ENCODE results near the gene SLC37A1. TPM values are rescaled to one million over a fixed set of nuclear protein-coding genes. Genes with fewer than 3 reads are reported as not detected.

The SLC37A1 gene
- polyA plus RNA-seq, 1 donor, result 2.7 TPM

DNA sequence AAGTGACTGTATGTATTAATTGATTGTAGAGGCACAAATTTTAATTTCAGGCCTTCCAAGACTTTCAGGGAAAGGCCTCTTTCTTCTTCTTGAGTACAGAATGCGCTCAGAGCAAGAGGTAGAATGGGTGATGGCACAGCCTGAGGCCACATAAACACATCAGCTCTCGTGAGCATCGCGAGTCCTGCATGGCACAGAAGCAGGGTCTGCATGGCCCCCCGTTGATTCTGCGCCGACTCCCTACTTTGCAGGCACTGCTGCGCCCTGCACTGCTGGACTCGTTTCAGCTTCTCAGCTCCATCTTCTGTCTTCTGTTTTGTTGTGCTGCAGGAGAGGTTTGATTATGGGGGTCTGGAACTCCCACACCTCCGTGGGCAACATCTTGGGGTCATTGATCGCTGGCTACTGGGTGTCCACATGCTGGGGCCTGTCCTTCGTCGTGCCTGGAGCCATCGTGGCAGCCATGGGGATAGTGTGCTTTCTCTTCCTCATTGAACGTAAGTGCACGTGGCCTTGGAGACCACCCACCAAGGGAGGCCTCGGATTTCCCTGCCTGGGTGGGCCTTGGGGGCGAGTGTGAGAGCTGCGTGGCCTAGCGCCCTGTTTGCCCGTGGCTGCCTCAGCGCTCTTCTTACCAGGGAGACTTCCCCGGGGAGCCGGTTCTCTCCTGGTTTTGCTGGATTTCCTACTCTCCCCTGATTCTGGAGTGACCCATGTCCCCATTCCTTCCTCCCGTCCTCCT, 29.6 kb downstream of the SLC37A1 start:
- no peak for DNase-seq (ENCODE audit: low read depth)

DNA sequence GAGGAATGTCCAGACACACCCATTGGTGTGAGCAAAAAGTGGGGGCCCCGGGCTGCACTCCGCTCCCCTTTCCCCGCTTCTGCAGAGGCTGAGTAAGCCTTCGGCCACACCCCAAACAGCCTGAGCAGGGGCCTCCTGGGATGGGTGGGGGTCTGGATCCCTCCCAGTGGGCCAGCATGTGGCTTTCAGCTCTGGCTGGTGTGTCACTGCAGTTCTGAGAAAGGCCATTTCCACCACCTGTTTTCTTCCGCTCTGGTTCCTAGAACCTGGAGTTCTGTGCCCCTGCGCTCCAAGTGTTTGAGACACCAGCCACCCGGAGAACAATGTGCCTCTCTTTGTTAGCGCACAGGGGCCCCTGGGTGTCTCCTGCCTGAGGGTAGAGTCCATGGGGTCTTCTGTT, 30.9 kb downstream of the SLC37A1 start:
- no peak for DNase-seq (ENCODE audit: low read depth)

DNA sequence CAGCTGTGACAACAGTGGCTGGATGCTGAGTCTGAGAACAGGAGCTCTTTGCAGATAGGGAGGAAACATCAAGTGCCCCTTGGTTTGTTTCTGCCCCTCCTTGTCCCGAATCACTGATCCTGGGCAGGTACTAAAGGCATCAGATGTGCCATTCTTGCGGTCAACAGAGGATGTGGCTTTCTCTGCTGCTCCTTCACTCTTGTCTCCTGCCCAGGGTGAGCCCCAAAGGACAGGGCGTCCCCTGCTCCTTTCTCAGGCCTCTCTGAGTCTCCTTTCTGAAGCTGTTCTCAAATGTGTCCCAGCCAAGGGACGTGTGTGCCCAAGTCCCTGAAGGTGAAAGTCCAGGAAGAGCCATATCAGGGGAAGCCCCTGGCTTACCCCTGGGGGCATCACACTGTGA, 31.7 kb downstream of the SLC37A1 start:
- no peak for DNase-seq (ENCODE audit: low read depth)

DNA sequence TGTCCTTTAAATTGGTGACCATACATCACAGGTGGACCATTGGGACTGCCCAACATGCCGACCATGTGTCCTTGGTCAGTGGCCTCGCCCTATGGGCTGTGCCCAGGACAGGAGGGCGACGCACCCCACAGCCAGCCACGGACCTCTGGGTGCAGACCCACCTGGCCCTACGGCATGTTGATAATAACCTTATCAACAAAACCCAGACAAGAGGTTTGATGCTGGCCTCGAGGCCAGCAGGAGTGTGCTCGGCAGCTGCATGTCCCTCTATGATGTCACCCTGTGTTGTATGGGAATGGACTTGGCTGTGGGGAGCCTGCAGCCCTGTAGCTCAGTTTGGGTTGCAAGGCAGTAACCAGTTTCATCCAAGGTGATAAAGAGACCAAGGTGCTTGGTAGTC, 32.1 kb downstream of the SLC37A1 start:
- no peak for DNase-seq (ENCODE audit: low read depth)

DNA sequence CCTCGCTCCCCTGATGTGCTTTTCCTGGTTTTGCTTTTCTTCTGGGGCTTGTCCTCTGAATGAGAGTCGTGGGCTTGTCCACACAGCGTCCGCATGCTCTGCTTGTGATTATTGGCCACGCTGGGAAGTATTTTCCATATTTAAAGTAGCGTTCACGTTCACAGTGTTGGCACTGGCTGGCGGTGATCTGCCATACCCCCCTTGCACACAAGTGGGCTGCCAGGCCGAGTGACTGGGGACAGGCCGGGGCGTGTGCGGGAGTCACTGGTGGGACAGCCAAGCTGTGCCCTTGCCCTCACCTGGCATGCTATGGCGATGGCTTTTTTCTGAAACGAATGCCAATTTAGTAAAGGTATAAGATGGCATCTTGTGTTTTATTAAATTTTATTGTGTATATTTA, 32.8 kb downstream of the SLC37A1 start:
- DNase-seq (ENCODE audit: low read depth), result no peak

DNA sequence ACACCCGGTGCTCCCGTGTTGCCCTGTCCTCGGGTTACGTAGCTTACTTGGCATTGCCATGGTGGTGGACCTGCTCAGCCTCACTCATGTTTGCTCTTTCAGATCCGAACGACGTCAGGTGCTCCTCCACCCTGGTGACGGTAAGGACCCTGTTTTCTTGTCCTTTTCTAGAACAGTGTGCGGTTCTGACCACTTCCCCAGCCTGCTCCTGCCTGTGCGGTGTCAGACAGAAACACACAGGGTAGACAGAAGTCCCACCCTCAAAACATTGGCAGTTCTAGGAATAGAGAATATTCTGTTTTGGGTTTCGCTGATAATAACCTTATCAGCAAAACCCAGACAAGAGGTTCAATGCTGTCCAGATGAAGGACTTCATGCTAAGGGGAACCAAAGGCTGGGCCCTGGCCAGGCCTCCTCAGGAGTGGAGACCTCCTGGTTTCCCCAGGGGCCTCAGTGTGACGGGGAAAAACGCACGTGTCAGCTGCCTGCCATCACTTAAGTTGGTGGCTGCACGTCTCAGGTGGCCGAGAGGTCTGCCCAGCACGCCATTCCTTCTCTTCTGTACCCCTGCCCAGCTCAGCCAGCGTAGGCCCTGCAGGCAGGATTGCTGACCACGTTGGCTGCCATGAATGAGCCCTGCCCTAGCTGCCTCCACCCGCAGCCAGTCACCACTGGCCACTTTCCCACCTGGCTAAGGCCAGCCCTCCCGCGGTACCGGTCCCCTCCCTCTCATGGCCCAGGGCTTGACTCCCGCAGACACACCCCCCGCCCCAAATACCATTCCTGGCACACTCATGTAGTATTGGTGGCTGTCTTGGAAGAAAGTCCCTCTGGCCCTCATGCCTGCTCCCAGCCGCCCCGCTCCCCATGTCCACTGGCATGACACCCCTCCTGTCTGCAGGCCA, 33.6 kb downstream of the SLC37A1 start:
- DNase-seq (ENCODE audit: low read depth), result no peak

DNA sequence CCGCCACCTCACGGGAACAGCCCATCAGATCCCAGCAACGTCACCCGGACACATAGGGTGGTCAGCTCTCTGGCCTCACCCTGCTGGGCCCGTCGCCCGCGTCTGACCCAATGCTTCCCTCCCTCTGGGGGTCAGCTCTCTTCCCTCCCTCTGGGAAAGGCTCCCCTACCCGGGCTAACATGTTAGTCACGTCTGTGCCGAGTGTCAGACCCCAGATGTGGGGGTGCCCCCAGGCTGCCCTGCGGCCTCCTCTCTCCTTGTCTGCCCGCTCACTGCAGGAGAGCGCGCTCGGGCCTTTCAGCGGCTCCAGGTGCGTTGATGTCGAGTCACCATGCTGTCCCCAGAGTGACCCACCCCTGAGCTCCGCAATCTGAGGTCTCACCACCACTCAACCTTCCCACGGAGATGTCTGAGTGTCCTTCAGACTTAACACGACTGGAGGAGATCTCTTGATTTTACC, 34.3 kb downstream of the SLC37A1 start:
- no peak for DNase-seq (ENCODE audit: low read depth)

DNA sequence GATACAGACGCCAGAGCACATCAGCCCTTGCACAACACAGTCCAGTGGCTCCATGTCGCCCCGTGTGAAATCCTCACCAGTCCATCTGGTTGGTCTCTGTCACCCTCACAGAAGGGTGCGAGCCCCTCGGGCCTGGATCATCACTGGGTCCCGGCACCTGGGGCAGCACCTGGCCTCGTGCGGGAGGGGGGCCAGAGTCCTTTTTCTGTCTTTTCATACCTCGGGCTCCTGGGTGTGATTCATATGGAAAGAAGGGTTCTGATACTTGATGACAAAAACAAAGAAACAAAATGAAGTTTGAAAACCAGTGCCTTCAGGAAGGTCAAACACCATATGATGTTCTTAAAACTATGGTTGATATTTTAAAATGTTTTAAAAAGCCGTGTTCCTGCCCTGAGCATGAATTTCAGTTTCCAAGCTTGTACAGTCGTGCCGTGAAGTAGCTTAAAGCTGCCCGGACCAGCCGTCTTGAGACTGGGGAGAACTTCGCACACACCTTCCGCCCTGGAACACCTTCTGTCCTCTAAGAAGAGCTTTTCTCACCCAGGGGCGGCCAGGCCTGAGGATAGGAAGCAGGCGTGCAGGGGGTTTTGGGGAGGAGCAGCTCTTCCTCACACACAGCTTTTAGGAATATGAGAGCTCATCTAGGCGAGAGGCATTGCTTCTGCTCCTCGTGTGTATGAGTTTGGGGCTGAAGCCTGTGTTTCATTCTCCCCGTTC, 35.2 kb downstream of the SLC37A1 start:
- DNase-seq (ENCODE audit: low read depth), result no peak

DNA sequence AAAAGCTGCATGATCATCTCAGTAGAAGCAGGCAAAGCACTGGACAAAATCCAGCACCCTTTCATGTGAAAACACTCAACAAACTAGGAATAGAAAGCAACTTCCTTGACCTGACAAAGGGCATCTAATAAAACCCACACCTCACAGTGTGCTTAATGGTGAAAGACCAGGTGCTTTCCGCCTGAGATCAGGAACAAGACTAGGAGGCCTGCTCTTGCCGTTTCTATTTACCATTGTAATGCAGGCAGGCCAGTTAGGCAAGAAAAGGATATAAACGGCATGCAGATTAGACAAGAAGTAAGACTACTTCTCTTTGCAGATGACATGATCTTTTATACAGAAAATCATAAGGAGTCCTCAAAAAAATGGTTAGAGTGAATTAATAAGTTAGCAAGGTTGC, 37.2 kb downstream of the SLC37A1 start:
- no peak for DNase-seq (ENCODE audit: low read depth)

DNA sequence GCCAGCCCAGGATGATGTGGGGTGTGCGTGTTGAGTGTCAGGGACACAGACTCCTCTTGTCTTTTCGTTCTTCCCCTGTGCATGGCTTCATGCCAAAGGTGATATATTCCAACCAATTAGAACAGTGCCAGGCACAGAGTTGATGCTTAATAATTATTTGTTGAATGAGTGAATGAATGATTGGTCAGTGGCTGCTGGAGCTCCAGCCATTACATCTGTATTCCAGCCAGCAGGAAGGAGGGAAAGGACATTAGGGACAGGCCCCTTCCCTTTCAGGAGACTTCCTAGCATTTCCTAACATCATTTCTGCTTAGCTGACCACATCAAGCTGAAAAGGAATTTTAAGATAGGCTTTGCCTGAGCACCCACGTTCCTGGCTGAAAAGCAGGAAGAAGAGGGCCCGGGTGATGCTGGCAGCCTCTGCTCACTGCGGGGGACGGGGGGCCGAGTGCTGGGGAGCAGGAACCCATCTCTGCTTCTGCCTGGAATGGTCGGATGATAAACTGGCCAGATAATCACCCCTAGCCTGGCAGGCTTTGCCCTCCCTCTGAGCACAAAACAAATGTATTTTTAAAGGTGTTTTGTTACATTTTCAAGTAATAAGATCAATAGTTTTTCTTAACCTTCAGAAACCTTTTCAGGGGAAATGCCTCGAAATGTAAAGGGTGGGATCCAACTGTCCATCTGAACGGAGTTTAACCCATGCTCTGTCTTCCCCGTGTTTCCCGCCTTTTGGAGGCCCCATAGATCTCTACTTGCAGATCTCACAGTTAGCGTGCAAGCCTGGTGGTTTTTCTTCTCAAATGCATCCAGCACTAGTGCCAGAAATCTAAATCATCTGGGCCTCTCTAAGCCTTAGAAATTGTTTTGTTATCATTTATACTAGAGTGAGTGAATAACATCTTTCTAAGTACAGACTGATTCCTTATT, 39.0 kb downstream of the SLC37A1 start:
- DNase-seq (ENCODE audit: low read depth), result no peak

DNA sequence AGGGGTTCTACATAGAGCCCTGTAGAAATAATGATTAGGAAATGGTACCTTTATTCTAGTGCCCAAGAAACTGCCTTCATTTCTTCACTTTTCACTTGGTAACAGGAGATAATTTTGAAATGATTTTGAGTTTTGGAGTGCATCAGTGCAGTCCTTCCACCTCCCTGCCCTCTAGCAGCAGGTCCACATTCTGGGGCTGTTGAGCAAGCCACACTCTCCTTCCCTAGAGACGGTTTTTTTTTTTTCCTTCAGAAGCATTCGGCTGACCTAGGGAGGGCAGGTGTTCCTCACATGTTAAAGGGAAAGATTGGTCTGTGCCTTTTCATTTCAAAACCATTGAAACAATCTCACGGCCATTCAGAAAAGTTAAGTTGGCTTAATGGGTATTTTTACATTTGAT, 39.8 kb downstream of the SLC37A1 start:
- no peak for DNase-seq (ENCODE audit: low read depth)

DNA sequence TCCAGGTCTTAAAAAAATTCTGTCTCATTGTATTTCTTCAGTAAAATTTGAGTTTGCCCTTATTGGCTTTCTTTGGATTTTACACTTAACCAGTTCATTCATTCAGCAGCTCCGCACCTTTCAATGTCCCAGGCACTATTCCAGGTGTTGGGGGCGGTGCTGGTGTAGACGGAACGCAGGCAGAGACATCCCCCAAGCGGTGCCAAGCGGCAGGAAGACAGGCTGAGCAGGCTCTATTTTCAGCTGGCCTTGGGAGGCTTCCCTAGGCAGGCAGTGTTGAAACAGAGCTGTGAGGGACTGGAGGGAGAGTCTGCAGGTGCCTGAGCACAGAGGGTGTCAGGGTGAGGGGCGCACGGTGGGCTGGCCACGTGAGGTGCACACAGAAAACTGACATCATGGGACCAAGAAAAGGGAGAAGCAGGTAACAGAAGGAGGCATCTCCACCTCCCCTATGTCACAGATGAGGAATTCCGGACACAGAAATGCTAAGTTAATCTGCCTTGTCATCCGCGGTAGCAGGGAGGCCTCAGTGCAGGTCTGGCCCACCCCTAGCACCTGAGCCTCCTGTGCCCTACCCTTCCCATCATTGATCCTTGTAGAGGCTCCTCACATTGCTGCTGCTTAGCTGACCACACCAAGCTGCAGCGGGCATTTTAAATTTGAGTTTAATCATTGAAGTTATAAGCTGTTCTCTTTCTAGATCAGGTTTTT, 40.8 kb downstream of the SLC37A1 start:
- DNase-seq (ENCODE audit: low read depth), result no peak

DNA sequence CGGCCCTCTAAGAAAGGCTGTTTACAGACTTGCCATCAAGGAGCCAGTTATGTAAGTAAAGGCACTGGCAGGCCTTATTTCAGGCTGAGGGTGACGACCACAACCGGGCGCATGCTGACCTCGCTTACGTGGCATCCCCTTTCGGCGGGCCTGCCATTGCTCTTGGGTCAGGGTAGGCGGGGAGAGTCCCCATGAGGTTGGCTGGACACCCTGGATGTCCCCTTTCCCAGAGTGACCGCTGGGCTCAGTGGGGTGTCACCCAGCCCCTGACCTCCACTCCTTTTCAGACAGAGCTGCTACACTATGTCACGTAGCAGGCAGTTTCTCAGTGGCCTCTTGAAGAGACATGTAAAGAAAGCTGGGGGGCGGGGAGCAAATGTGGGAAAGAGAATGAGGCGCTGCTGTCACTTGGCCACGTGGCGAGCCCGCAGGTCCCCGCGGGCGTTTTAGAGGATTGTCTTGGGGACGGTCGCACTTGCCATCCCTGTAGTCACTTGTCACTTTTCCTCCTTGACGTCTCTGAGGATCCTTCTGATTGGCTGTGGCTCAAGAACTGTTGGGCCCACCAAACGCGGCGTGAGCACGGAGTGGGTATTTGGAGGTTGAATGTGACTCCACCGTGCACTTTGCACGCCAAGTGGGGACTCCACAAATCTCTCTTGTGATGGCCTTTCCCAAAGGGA, 42.2 kb downstream of the SLC37A1 start:
- no peak for DNase-seq (ENCODE audit: low read depth)

DNA sequence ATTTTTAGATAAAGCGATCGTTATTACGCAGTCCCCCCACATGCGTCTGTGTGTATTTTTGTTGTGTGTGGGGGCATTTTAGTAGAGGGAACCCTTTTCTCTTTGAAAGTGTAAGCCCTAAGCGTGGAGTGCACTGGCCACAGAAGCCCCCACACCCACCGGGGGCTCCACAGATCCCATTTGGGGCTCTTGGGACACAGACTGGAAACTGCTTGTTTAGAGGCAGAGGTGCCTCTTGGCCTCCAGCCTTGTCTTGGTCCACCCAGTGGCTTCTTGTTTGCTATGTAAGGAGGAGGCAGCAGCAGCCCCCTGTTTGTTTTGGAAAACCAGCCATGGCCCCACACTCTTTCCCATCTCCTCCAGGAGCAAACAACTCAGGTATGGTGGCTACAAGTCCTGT, 42.8 kb downstream of the SLC37A1 start:
- no peak for DNase-seq (ENCODE audit: low read depth)

DNA sequence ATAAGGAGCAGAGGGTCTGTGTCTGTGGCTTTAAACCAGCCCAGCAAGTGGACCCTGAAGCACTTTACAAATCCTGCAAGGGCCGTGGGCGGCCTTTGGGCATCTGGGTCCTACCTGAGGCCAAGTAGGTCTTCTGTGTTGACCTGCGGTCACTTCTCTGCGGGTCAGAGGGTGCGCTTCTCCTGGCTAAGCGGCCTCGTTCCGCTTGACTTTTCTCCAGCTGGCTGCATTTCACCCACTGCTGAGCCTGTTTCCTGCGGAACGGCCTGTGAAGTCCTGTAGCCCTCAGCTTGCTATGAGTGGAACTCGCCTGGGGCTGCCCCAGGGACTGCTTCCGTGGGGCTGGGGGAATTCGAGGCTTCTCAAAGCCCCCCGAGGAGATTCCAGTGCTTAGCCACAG, 43.3 kb downstream of the SLC37A1 start:
- no peak for DNase-seq (ENCODE audit: low read depth)

DNA sequence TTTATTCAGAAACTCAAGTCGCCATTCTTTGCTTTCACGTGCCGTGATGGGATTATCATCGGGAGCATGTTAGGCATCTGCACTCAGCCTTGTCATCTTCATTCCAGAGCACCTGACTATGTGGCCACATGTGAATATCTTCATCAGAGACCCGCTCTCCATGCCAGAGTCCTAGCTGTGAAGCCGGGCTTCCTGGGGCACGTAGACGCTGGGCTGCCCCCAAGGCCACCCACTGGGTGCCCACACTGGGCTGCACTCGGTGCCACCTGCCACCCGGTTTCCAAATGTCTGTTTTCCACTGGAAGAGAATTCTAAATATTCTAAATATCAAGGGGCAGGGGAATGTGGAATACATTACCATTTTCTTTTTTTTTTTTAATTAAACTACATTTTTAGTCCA, 43.8 kb downstream of the SLC37A1 start:
- DNase-seq (ENCODE audit: low read depth), result no peak

DNA sequence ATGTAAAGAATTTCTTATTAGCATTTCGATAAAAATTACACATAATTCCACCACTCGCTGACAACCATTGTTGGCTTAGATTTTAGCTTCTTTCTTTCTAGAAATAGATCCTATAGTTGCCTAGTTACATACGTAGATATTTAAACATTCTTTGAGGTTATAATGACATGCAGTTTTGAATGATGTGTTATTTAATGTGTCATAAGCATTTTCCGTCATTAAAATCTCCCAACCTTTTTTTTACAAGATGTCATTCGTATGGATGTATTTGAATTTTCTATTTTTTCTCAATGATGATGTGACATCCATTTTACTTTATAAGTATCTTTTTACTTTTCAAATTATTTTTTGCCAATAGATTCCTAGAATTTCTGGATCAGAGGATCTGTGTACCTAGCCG, 44.7 kb downstream of the SLC37A1 start:
- no peak for DNase-seq (ENCODE audit: low read depth)

DNA sequence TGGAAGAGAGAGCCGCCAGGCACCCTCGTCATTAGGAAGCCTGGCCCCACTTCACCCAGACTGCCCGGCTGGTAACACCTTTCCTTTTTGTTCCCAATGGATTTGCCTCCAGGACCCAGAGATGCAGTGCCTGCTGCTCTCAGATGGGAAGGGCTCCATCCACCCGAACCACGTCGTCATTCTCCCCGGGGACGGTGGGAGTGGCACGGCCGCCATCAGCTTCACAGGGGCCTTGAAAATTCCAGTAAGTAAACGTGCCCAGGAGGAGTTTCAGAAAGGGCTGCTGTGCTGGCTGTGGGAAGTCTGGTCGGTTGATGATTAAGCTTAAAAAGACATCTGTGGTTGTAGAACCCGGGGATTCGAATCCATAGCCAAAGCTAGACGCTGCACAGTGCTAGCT, 45.2 kb downstream of the SLC37A1 start:
- DNase-seq (ENCODE audit: low read depth), result no peak

DNA sequence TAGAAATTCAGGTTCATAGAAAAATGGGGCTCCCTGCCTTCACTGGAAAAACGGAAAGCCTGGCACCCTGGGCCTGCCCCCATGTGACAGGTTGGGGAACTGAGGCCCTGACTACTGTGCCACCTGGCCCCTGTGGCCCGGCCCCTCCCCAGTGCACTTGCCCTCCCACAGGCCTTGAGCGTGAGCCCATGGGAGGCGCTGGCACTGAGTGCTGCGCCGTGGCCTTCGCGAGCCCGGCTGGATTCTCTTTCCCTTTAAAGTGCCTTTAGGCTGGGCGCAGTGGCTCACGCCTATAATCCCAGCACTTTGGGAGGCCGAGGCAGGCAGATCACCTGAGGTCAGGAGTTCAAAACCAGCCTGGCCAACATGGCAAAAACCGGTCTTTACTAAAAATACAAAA, 45.7 kb downstream of the SLC37A1 start:
- DNase-seq (ENCODE audit: low read depth), result no peak

Measured in forelimb muscle (tissue), 1 donor.